ENCODE results near the gene NXT1.

NXT1 gene

DNA sequence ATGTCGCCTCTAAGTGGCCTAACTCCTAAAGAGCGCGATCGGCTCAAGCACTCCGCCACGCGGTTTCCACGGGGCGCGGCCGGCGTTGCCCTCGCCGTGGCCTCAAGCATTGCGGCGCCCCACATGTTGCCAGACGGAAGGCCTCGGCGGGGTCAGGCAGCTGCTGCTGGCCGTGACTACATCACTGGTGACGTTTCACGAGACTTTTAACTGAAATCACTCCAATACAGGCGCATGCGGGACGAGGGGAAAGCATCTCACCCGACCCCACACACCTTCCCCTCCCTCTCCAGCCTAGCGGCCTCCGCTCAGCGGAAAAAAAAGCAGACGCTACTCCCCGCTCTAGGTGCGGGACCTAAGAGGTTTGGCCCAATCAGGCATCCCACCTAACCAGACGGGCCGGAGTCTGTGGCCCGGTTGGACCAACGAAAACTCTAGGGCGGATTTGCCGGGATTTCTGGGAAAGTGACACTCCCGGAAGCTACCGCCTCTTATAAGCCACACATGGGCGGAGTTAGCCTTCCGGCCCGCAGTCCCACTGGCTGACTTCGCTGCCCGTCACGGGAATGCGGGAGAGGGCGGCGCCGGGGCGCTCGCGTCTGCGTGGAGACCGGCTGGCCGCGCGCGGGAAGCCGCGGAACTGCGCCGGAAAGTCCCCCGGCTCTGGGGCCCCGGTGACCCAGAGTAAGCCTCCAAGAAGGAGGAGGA, at the start of gene NXT1:
TSS of gene NXT1 (plus strand) at position 596 of the 708 bp plus-strand sequence. CDS start 3,251 bp downstream, outside the sequence.
- no peak for TF ChIP-seq CTCF (IDR thresholded peaks at IDR 0.05; ENCODE audit: insufficient read depth, low read length, poor library complexity, severe bottlenecking)
- peak within 1 kb of the TSS; percentile 92 for H3K4me3 ChIP-seq (replicated peaks; ENCODE audit: low read depth, low read length)
- H3K27me3 ChIP-seq (replicated peaks; ENCODE audit: control insufficient read depth, insufficient read depth, low read length): no peaks in the 10 kb centered on the region

DNA sequence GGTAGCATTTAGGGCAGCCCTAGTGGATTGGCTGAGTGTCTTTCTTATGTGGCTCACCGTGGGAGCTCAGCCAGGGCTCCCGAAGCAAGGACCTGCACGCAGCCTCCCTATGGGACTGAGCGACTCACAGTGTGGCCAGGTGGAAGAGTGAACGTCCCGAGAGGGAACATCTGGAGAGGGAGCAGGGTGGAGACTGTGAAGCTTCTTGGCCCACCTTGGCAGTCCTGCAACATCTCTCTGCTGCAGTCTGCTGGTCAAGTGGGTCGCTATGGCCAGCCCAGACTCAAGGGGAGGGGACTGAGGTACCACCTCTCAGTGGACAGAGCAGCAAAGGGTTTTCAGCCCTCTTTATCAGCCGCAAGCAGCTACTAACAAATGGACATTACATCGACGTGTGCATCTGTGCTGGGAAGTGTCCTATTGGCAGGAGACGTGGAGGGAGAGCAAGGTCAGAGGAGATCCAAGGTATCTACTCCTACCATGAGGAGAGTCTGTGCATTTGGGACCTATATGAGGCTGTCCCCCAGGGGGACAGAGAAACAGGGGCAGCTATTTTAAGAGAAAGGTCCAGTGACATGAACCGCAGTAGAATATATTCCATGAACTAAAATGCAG, 49.0 kb upstream of the NXT1 start:
- no peak for DNase-seq (ENCODE audit: extremely low read depth, insufficient read length)
- TF ChIP-seq CTCF (IDR thresholded peaks at IDR 0.05; ENCODE audit: insufficient read depth, low read length, poor library complexity, severe bottlenecking): no peak
- no peaks in the 10 kb centered on the region for H3K36me3 ChIP-seq (ENCODE audit: control insufficient read depth, insufficient read depth, low read length)
- H3K4me3 ChIP-seq (replicated peaks; ENCODE audit: low read depth, low read length): no peak overlapping the region
- no peaks in the 10 kb centered on the region; the same call in 1 of the 2 replicates for H3K27me3 ChIP-seq (replicated peaks; ENCODE audit: control insufficient read depth, insufficient read depth, low read length)

More for the DNA sequence above, at the start of gene NXT1:
- DNase-seq (ENCODE audit: extremely low read depth, insufficient read length): peak; percentile 98
- H3K36me3 ChIP-seq (ENCODE audit: control insufficient read depth, insufficient read depth, low read length): peaks cover 2% of the 10 kb centered on the region

DNA sequence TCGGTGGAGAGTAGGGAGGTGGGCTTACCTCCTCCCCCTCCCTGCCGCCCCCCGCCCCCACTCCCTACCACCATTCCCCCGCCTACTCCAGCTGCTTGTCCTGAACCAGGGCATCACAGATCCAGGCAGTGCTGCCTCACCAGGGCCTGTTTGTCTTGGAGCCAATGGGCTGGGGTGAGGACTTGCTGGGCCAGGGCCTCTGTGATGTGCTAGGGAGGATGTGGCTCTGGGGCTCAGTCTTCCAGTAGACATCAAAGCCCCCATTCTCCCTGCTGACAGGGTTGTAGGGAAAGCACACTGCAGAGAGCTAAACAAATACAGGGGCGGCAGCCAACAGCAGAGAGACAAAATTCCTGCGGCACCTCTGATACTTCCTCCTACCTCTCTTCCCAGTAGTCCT, 48.2 kb upstream of the NXT1 start:
- no peak for DNase-seq (ENCODE audit: extremely low read depth, insufficient read length)
- TF ChIP-seq CTCF (IDR thresholded peaks at IDR 0.05; ENCODE audit: insufficient read depth, low read length, poor library complexity, severe bottlenecking): no peak
- Histone ChIP-seq H3K4me3 (replicated peaks; ENCODE audit: low read depth, low read length) (no peak overlapping the region), H3K36me3 (ENCODE audit: control insufficient read depth, insufficient read depth, low read length) (no peaks in the 10 kb centered on the region), H3K27me3 (replicated peaks; ENCODE audit: control insufficient read depth, insufficient read depth, low read length) (no peaks in the 10 kb centered on the region; the same call in 1 of the 2 replicates)

- TF ChIP-seq CTCF (IDR thresholded peaks at IDR 0.05; ENCODE audit: insufficient read depth, low read length, poor library complexity, severe bottlenecking): no peak
- H3K36me3 ChIP-seq (ENCODE audit: control insufficient read depth, insufficient read depth, low read length): no peaks in the 10 kb centered on the region
- no peak overlapping the region for H3K4me3 ChIP-seq (replicated peaks; ENCODE audit: low read depth, low read length)
- H3K27me3 ChIP-seq (replicated peaks; ENCODE audit: control insufficient read depth, insufficient read depth, low read length): no peaks in the 10 kb centered on the region; the same call in 1 of the 2 replicates
- DNase-seq (ENCODE audit: extremely low read depth, insufficient read length): no peak
These were observed 47.8 kb upstream of the NXT1 start for GRCh38 chr20:23302801-23303200.

DNA sequence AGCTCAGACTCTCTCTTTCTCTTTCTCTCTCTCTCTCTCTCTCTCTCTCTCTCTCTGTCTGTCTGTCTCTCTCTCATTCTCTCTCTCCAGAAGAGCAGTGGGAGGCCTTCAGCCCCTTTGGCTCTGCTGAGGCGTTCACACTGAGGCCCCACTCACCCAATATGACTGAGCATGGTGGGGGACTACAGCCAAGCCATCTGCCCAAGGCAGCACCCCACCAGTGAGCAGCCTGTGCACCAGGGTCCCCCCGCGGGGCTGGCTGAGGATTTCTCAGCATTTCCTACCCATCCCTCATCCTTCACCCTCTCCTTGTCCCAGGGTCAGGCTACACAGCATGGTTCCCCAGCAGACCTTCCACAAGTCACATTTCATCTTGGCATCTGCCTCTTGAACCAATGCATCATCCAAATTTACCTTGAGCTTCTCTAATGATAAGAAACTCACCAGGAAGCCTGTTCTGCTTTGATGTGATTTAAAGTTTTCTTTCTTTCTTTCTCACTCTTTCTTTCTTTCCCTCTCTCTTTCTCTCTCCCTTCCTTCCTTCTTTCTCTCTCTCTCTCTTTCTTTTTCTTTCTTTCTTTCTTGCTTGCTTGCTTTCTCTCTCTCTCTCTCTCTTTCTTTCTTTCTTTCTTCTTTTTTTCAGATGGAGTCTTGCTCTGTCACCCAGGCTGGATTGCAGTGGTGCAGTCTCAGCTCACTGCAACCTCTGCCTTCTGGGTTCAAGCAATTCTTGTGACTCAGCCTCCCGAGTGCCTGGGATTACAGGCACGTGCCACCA, 47.1 kb upstream of the NXT1 start:
- no peaks in the 10 kb centered on the region for H3K36me3 ChIP-seq (ENCODE audit: control insufficient read depth, insufficient read depth, low read length)
- no peak for DNase-seq (ENCODE audit: extremely low read depth, insufficient read length)
- H3K27me3 ChIP-seq (replicated peaks; ENCODE audit: control insufficient read depth, insufficient read depth, low read length): no peaks in the 10 kb centered on the region; the same call in 1 of the 2 replicates
- H3K4me3 ChIP-seq (replicated peaks; ENCODE audit: low read depth, low read length): no peak overlapping the region
- TF ChIP-seq CTCF (IDR thresholded peaks at IDR 0.05; ENCODE audit: insufficient read depth, low read length, poor library complexity, severe bottlenecking): no peak

Data from GM06990 (cell line).